ENCODE measurements around the gene EXOC4.

The EXOC4 gene

DNA sequence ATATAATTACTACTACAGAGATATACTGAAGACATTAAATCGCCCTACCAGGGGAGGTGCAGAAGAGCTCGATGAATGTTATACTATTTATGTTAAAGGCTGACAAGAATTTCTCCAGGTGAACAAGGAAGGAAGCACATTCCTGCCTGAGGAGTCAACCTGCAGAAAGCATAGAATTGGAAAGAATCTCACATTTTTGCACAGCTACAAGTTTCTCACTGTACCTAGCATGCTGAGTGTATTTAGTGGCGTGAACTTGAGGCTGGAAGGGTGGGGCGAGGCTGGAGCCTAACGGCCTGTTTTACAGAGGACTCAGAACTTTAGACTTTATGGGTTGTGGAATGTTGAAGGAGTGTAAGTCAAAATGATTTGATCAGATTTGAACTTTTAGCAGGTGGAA, 500.6 kb downstream of the EXOC4 start:
- intact Hi-C loops (cut with DNase I; ENCODE audit: low total_unique reads) = no loop called here

DNA sequence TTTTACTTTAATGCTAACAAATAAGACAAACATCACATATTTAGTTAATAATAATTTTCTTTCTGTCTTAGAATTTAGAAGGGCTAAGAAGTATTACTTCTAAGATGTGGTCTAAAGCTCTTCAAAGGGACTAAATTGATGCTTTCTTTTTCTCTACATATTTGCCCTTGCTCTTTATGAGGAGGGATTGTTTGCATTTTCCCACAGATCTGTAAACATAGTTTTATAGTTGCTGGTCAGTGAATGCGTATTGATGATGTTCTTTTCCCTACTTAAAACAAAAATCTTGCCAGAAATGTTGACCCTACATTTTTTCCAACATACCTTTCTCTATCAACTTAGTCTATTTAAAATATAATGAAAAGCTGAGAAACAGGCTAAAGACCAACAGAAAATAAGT, 501.8 kb downstream of the EXOC4 start:
- TF ChIP-seq, protein P1, sequence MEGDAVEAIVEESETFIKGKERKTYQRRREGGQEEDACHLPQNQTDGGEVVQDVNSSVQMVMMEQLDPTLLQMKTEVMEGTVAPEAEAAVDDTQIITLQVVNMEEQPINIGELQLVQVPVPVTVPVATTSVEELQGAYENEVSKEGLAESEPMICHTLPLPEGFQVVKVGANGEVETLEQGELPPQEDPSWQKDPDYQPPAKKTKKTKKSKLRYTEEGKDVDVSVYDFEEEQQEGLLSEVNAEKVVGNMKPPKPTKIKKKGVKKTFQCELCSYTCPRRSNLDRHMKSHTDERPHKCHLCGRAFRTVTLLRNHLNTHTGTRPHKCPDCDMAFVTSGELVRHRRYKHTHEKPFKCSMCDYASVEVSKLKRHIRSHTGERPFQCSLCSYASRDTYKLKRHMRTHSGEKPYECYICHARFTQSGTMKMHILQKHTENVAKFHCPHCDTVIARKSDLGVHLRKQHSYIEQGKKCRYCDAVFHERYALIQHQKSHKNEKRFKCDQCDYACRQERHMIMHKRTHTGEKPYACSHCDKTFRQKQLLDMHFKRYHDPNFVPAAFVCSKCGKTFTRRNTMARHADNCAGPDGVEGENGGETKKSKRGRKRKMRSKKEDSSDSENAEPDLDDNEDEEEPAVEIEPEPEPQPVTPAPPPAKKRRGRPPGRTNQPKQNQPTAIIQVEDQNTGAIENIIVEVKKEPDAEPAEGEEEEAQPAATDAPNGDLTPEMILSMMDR (IDR thresholded peaks at IDR 0.05) = no peak
- intact Hi-C loops (cut with DNase I; ENCODE audit: low total_unique reads) = no loop called here
- Histone ChIP-seq H3K27me3 (no peaks in the 10 kb centered on the region), H3K9me3 (no peaks in the 10 kb centered on the region), H3K4me1 (no peaks in the 10 kb centered on the region), H3K27ac (no peak overlapping the region), H3K4me3 (no peak overlapping the region), H3K36me3 (no peaks in the 10 kb centered on the region)
- no peak for DNase-seq

More for the DNA sequence above, 500.6 kb downstream of the EXOC4 start:
- Histone ChIP-seq H3K4me1 (no peaks in the 10 kb centered on the region), H3K27ac (no peak overlapping the region), H3K9me3 (no peaks in the 10 kb centered on the region), H3K27me3 (no peaks in the 10 kb centered on the region), H3K36me3 (no peaks in the 10 kb centered on the region), H3K4me3 (no peak overlapping the region)
- no peak for DNase-seq
- TF ChIP-seq, protein P1 (IDR thresholded peaks at IDR 0.05) = no peak

DNA sequence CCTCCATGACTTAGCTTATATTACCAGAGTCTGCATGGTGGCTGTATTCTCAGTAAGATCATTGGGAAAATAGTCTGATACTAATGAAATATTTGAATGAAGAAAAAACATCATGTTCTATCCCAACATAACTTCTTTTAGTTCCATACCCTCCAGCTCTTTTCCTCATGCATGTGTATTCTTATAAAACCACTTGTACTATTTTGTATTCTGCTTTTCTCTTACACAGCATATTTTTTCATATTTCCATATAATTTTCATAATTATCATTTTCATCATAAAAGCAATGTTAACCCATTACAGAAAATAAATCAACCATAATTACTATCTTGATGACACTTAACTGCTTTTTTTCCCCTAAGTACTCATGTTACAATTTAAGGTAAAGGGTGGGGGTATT, 503.0 kb downstream of the EXOC4 start:
- no peak overlapping the region for H3K27ac ChIP-seq
- H3K36me3 ChIP-seq = no peaks in the 10 kb centered on the region
- TF ChIP-seq, protein P1 (IDR thresholded peaks at IDR 0.05) = no peak
- H3K4me3 ChIP-seq = no peak overlapping the region
- no peak for DNase-seq
- H3K4me1 ChIP-seq = no peaks in the 10 kb centered on the region
- no peaks in the 10 kb centered on the region for H3K9me3 ChIP-seq
- H3K27me3 ChIP-seq = no peaks in the 10 kb centered on the region
- intact Hi-C loops (cut with DNase I; ENCODE audit: low total_unique reads) = no loop called here

DNA sequence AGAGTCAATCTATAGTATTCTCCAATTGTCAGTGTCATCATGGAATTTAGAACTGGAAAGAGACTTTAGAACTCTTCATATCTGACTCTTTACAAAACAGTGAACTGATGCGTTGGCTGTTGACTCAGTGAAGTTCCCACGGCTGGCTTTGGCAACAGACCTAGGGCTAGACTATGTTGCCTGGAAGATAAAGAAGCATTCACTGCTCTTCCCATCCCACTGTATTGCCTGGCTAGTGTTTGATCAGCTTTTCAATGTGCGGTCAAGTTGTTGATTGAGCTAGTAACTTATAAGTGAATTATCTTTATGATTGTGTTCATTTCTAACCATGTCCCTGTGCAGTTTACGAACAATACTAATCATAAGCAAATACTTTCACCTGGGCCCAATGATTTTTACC, 508.6 kb downstream of the EXOC4 start:
- no peak for DNase-seq
- no peak overlapping the region for H3K4me3 ChIP-seq
- TF ChIP-seq, protein P1 (IDR thresholded peaks at IDR 0.05) = no peak
- no peaks in the 10 kb centered on the region for H3K27me3 ChIP-seq
- H3K4me1 ChIP-seq = no peaks in the 10 kb centered on the region
- intact Hi-C loops (cut with DNase I; ENCODE audit: low total_unique reads) = no loop called here
- H3K27ac ChIP-seq = no peak overlapping the region
- H3K9me3 ChIP-seq = no peaks in the 10 kb centered on the region
- no peaks in the 10 kb centered on the region for H3K36me3 ChIP-seq

DNA sequence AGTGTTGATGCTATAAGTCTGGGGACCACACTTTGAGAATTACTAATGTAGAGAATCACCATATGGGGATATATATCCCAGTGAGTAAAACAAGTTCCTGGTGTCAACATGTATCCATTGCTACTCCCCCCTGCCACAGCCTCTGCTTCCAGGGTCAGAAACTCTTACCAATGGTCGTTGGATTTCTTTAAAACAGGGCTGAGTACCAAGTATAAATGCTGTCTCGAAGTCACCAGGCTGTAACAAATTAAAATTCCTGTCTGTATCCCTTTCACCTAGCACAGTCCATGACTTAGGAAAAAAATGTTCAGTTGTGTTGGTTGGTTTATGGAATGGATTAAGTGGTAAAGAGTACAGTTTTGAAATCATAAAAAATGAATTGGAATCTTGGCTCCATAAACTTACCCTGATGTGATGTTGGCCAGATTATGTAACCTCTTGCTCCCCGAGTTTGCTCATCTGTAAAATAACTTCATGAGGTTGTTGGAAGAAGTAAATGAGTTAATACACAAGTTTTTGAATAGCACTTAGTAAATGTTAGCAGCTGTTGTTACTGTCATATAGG, 510.3 kb downstream of the EXOC4 start:
- intact Hi-C loops (cut with DNase I; ENCODE audit: low total_unique reads) = no loop called here
- Histone ChIP-seq H3K4me1 (no peaks in the 10 kb centered on the region), H3K36me3 (no peaks in the 10 kb centered on the region), H3K27ac (no peak overlapping the region), H3K9me3 (no peaks in the 10 kb centered on the region), H3K4me3 (no peak overlapping the region), H3K27me3 (no peaks in the 10 kb centered on the region)
- TF ChIP-seq, protein P1 (IDR thresholded peaks at IDR 0.05) = no peak
- no peak for DNase-seq

DNA sequence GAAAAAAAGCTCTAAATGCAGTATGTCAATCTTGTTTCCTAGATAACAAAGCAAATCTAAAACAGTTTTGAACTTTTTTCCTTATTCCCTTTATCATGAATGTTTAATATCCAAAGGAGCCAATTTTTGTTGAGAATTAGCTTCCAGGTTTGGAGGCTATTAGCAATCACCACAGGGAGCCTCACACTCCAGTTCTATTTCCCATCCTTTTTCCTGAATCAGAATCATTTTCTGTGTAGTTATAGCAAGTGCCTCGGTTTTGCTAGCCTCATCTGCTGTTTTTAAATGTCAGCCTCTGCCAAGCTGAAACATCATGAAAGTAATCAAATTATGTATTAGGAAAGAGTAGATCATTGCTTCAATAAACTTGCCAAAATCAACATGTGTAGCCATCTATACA, 516.8 kb downstream of the EXOC4 start:
- Histone ChIP-seq H3K9me3 (no peaks in the 10 kb centered on the region), H3K27me3 (no peaks in the 10 kb centered on the region), H3K36me3 (no peaks in the 10 kb centered on the region), H3K4me3 (no peak overlapping the region), H3K4me1 (no peaks in the 10 kb centered on the region), H3K27ac (no peak overlapping the region)
- TF ChIP-seq, protein P1 (IDR thresholded peaks at IDR 0.05) = no peak
- intact Hi-C loops (cut with DNase I; ENCODE audit: low total_unique reads) = no loop called here
- DNase-seq = no peak
